ENCODE data around the gene CFAP91.

Gene CFAP91

GRCh38 chr3:119702530-119703527 is at the start of gene CFAP91:
TSS of gene CFAP91 (plus strand) at chr3:119703022. CDS start at chr3:119703099, 77 bp downstream.
- DNase-seq (ENCODE audit: low spot score) = peak; percentile 92

GRCh38 chr3:119653876-119654275 is 48.9 kb upstream of the CFAP91 start:
- DNase-seq (ENCODE audit: low spot score) = no peak

GRCh38 chr3:119657887-119658702 is 44.7 kb upstream of the CFAP91 start:
- no peak for DNase-seq (ENCODE audit: low spot score)

GRCh38 chr3:119658994-119659393 is 43.8 kb upstream of the CFAP91 start:
- no peak for DNase-seq (ENCODE audit: low spot score)

- no peak for DNase-seq (ENCODE audit: low spot score)
Observed at GRCh38 chr3:119659606-119660291, 43.1 kb upstream of the CFAP91 start.

- no peak for DNase-seq (ENCODE audit: low spot score)
Observed at GRCh38 chr3:119660474-119661440, 42.1 kb upstream of the CFAP91 start, which contains the start of gene POPDC2. TSS of gene POPDC2 (minus strand) at chr3:119660589. CDS start at chr3:119660423, 166 bp downstream.

- no peak for DNase-seq (ENCODE audit: low spot score)
Observed at GRCh38 chr3:119662604-119663373, 40.0 kb upstream of the CFAP91 start.

GRCh38 chr3:119663885-119664284 is 38.9 kb upstream of the CFAP91 start:
- DNase-seq (ENCODE audit: low spot score) = no peak

- DNase-seq (ENCODE audit: low spot score) = no peak
Observed at GRCh38 chr3:119664370-119664769, 38.5 kb upstream of the CFAP91 start.

- no peak for DNase-seq (ENCODE audit: low spot score)
Observed at GRCh38 chr3:119664850-119665379, 37.9 kb upstream of the CFAP91 start.

- no peak for DNase-seq (ENCODE audit: low spot score)
Observed at GRCh38 chr3:119665954-119666559, 36.8 kb upstream of the CFAP91 start.

GRCh38 chr3:119669906-119670570 is 32.8 kb upstream of the CFAP91 start:
- DNase-seq (ENCODE audit: low spot score) = no peak

- DNase-seq (ENCODE audit: low spot score) = no peak
Observed at GRCh38 chr3:119672776-119673175, 30.0 kb upstream of the CFAP91 start.

GRCh38 chr3:119673875-119674274 is 28.9 kb upstream of the CFAP91 start:
- DNase-seq (ENCODE audit: low spot score) = no peak

- DNase-seq (ENCODE audit: low spot score) = no peak
Observed at GRCh38 chr3:119675188-119675874, 27.5 kb upstream of the CFAP91 start.

GRCh38 chr3:119676020-119676419 is 26.8 kb upstream of the CFAP91 start:
- DNase-seq (ENCODE audit: low spot score) = no peak

- peak; percentile 97 for DNase-seq (ENCODE audit: low spot score)
Observed at GRCh38 chr3:119676771-119677640, 25.8 kb upstream of the CFAP91 start, which contains the start of gene COX17. TSS of gene COX17 (minus strand) at chr3:119677406. CDS start at chr3:119677310, 96 bp downstream.

Measured in germinal center (tissue), 1 donor.